HG02981 (cell line): ENCODE data around the gene CYBRD1.
"Not testable (repeated sequence)": the region's sequence is repeated elsewhere in the genome, so short reads cannot be mapped to it uniquely, and the experiment has no call there.

Experiments
- ATAC-seq: cut with Tn5 transposase; IDR thresholded peaks from one replicate; pipeline ENCODE4 v1.9.1; 2021; ENCODE audit warnings: mild to moderate bottlenecking, moderate library complexity; ENCODE audit not compliant: unreplicated experiment

CYBRD1 gene

GRCh38 chr2:171515672-171516298 is 6.5 kb upstream of the CYBRD1 start:
- no peak for ATAC-seq

DNA sequence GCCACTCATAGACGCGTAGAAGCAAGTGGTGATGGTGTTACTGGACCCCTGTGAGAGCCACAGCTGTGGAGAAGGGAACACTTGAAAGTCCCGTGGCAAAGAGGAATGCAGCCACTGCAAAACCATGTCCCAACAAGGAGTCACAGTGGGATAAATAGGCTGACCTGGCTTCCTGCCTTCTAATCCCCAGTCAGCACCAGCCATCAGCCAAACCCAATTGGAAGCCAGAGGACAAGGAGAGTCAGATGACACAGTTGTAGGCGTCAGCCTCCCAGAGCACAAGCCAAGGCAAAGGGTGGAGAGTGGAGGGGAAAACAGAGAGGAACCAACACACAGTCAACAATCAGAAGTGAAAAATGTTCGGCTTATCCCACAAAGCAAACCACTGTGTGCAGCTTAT is 5.5 kb upstream of the CYBRD1 start:
- no peak for ATAC-seq

- no peak for ATAC-seq
Measured at GRCh38 chr2:171520471-171520870, 1.8 kb upstream of the CYBRD1 start.

- ATAC-seq: no peak
Measured at GRCh38 chr2:171521361-171522051, 768 bp upstream of the CYBRD1 start.

DNA sequence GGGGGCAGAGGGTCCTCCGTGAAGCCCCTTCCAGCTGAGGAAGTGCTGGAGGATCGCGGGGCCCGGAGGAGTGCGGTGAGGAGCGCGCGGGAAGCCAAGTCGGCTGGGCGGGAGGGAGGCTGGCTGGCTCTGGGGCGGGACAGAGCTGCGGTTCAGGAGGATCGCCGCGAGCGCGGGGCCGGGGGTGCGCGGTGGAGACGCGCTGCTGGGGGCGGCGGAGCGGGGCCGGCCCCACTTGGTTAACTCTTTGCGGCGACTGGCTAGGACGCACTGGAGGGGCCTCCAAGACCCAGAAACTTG is 464 bp downstream of the CYBRD1 start:
- ATAC-seq: no peak

- no peak for ATAC-seq
Measured at GRCh38 chr2:171523088-171524017, 1.1 kb downstream of the CYBRD1 start.

- ATAC-seq: no peak
Measured at GRCh38 chr2:171524018-171524401, 1.7 kb downstream of the CYBRD1 start.

GRCh38 chr2:171529914-171530313 is 7.6 kb downstream of the CYBRD1 start:
- no peak for ATAC-seq

GRCh38 chr2:171530378-171530777 is 8.1 kb downstream of the CYBRD1 start:
- ATAC-seq: no peak

DNA sequence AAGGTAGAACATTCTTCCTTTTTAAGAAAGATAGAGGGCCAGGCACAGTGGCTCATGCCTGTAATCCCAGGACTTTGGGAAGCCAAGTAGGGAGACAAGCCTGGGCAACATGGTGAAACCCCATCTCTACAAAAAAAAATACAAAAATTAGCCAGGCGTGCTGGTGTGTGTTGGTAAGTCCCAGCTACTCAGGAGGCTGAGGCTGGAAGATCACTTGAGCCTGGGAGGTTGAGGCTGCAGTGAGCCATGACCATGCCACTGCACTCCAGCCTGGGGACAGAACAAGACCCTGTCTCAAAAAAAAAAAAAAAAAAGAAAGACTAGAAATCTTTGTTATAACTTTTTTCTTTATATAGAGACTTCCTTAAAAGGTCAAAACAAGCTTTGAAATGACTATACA is 8.6 kb downstream of the CYBRD1 start:
- not testable (repeated sequence) for ATAC-seq

DNA sequence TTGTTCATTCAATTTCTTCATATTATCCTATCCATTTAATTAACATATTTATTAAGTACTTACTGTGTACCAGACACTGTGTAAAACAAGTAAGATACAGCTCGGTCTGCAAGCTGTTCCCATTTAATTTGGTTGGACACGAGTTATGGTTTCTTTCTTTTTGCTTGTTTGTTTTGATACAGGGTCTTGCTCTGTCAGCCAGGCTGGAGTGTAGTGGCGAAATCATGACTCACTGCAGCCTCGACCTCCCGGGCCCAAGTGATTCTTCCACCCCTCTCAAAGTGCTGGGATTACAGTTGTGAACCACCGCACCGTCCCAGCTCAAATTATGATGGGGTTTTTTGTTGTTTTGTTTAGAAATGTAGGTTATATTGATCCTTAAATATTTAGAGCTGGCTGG is 9.0 kb downstream of the CYBRD1 start:
- no peak for ATAC-seq

DNA sequence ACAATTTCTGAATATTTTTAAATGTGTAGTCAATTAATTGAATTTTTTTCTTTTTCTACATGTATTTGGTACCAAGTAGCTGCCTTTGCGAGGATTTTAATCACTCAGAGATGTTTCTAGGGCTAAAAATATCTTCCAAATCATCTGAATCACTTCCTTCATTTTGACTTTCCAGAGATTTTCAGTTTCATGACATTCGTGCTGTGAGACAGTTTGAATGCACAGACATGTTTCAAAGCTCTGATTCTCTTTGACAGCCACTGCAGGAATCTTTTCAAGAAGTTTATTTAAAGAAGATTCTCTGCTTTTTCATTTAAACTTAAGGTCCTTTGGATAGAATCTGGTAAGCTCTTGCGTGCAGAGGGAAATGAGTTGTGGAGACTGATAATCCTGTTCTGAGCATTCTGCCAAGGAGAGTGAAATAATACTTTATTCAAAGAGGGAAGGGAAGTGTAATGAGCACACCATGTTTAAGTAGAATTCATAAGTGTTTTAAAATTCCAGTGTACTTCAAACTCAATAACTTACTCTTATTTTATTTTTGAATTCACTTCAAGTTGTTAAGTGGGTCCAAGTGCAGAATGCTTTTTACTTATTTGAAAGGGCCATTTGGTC is 9.7 kb downstream of the CYBRD1 start:
- ATAC-seq: no peak

GRCh38 chr2:171533331-171533730 is 11.1 kb downstream of the CYBRD1 start:
- ATAC-seq: no peak

- not testable (repeated sequence) for ATAC-seq
Measured at GRCh38 chr2:171535528-171535927, 13.3 kb downstream of the CYBRD1 start.

GRCh38 chr2:171540437-171540836 is 18.2 kb downstream of the CYBRD1 start:
- no peak for ATAC-seq

GRCh38 chr2:171541202-171541887 is 19.1 kb downstream of the CYBRD1 start:
- ATAC-seq: no peak

- no peak for ATAC-seq
Measured at GRCh38 chr2:171545086-171545485, 22.8 kb downstream of the CYBRD1 start.

DNA sequence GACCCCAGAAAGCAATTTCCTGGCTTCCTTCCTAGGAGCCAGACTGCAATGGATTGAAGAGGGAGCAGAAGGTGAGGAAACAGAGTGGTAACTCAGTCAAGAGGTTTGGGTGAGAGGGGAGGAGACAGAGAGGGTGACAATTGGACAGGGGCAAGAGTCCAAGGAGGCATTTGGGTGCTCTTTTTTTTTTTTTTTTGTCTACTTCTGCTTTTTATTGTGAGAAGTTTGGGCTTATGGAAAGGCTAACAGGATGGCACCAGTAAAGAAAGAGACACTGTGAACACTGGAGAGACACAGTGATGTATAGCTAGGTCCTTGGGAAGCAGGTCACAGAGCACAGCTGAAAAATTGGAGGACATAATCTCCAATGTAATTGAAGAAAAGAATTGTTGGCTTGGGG is 25.0 kb downstream of the CYBRD1 start:
- ATAC-seq: no peak

DNA sequence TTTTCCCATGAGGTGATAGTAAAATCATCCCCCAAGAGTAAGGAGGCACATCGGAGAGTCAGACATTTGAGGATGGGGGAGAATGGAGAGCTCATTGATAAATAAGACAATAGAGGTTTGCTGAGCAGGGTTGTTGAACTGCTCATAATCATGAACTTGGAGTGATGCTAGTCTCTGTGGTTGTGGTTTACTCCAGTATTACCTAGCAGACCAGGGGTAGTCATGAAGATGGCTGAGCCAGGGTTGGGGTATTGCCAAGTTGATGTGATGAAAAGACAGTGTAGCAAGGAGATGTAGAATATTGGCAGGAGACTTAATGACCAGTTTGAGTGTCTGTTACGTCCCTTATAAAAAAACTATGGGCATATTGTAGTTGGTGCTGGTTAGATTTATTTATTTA is 25.4 kb downstream of the CYBRD1 start:
- no peak for ATAC-seq

- no peak for ATAC-seq
Measured at GRCh38 chr2:171550613-171551012, 28.3 kb downstream of the CYBRD1 start.

GRCh38 chr2:171551836-171552235 is 29.6 kb downstream of the CYBRD1 start:
- ATAC-seq: no peak
